Neural cell (in vitro differentiated cells): ENCODE data around the gene ABCA6. TPM values are rescaled to one million over a fixed set of nuclear protein-coding genes. Genes with fewer than 3 reads are reported as not detected.

Experiments used
- H2AFZ ChIP-seq: fragments of 200-600, 300-800 bp; sonication (generic), shearing (Covaris generic); 2 replicates; pipeline ENCODE4 v1.6.0; 2014; ENCODE audit warnings: low read depth, mild to moderate bottlenecking, antibody characterized with exemption, low read length, moderate library complexity
- H3F3A ChIP-seq: fragments of 200-600 bp; shearing (Covaris generic); 2 replicates; pipeline ENCODE4 v1.6.1; 2016; ENCODE audit warnings: mild to moderate bottlenecking, moderate library complexity, mixed read lengths, antibody characterized with exemption, low read length; ENCODE audit not compliant: insufficient read depth, poor library complexity, severe bottlenecking
- H3K27ac ChIP-seq: fragments of 200-600, 300-800 bp; sonication (generic), shearing (Covaris generic); 2 replicates; pipeline ENCODE4 v1.5.1; 2014; ENCODE audit warnings: mild to moderate bottlenecking, low read length, moderate library complexity
- H3K27me3 ChIP-seq: fragments of 300-800, 200-600 bp; sonication (generic), shearing (Covaris generic); 2 replicates; pipeline ENCODE4 v1.6.0; 2014; ENCODE audit warnings: mild to moderate bottlenecking, low read depth, low read length, moderate library complexity; ENCODE audit not compliant: insufficient read depth
- H3K36me3 ChIP-seq: fragments of 300-800, 200-600 bp; sonication (generic), shearing (Covaris generic); 2 replicates; pipeline ENCODE4 v1.5.1; 2014; ENCODE audit warnings: mild to moderate bottlenecking, antibody characterized with exemption, low read length, moderate library complexity; ENCODE audit not compliant: insufficient read depth
- H3K4me2 ChIP-seq: fragments of 300-800, 200-600 bp; sonication (generic), shearing (Covaris generic); 2 replicates; pipeline ENCODE4 v1.6.0; 2014; ENCODE audit warnings: mild to moderate bottlenecking, low read length
- H3K4me3 ChIP-seq: fragments of 300-800, 200-600 bp; sonication (generic), shearing (Covaris generic); 2 replicates; pipeline ENCODE4 v1.5.1; 2014; ENCODE audit warnings: mild to moderate bottlenecking, low read length, moderate library complexity
- H3K79me2 ChIP-seq: fragments of 200-600 bp; shearing (Covaris generic); replicated peaks from 2 replicates; pipeline ENCODE4 v1.6.0; 2014; ENCODE audit warnings: mild to moderate bottlenecking, low read length, moderate library complexity; ENCODE audit not compliant: insufficient read depth
- H3K9ac ChIP-seq: fragments of 300-800, 200-600 bp; sonication (generic), shearing (Covaris generic); 2 replicates; pipeline ENCODE4 v1.6.1; 2016; ENCODE audit warnings: mild to moderate bottlenecking, low read length, mixed read lengths
- H3K9me2 ChIP-seq: fragments of 200-600 bp; shearing (Covaris generic); 2 replicates; pipeline ENCODE4 v1.6.1; 2016; ENCODE audit warnings: mild to moderate bottlenecking, low read length, mixed read lengths; ENCODE audit not compliant: insufficient read depth
- H3K9me3 ChIP-seq: fragments of 200-600, 300-800 bp; sonication (generic), shearing (Covaris generic); 2 replicates; pipeline ENCODE4 v1.6.1; 2016; ENCODE audit warnings: mild to moderate bottlenecking, mixed run types, low read length, moderate library complexity, mixed read lengths
- H4K20me1 ChIP-seq: fragments of 200-600 bp; shearing (Covaris generic); 2 replicates; pipeline ENCODE4 v1.6.1; 2016; ENCODE audit warnings: mild to moderate bottlenecking, mixed run types; ENCODE audit not compliant: insufficient read depth
- CTCF ChIP-seq: fragments of 450-650 bp; IDR thresholded peaks from 2 replicates; pipeline ENCODE4 v1.5.1; 2014; ENCODE audit warnings: antibody characterized with exemption, mild to moderate bottlenecking, moderate library complexity; ENCODE audit not compliant: poor library complexity, severe bottlenecking
- EP300 ChIP-seq: fragments of 450-650 bp; conservative IDR thresholded peaks from 2 replicates; pipeline ENCODE4 v1.6.1; 2014; ENCODE audit warnings: antibody characterized with exemption, mild to moderate bottlenecking, moderate library complexity; ENCODE audit not compliant: poor library complexity, severe bottlenecking
- EZH2 ChIP-seq: fragments of 200-600, 300-800 bp; shearing (Covaris generic), sonication (generic); IDR thresholded peaks from 2 replicates; pipeline ENCODE4 v1.6.1; 2014; ENCODE audit warnings: antibody characterized with exemption, low read length, borderline replicate concordance, mild to moderate bottlenecking; ENCODE audit not compliant: insufficient read depth, poor library complexity, severe bottlenecking
- MXI1 ChIP-seq: fragments of 450-650 bp; conservative IDR thresholded peaks from 2 replicates; pipeline ENCODE4 v1.6.1; 2014; ENCODE audit warnings: antibody characterized with exemption, mild to moderate bottlenecking; ENCODE audit not compliant: poor library complexity, severe bottlenecking
- POLR2AphosphoS5 ChIP-seq: IDR thresholded peaks from 2 replicates; pipeline ENCODE4 v1.6.1; 2012
- RAD21 ChIP-seq: fragments of 450-650 bp; conservative IDR thresholded peaks from 2 replicates; pipeline ENCODE4 v1.6.1; 2014; ENCODE audit warnings: antibody characterized with exemption, mild to moderate bottlenecking, moderate library complexity
- REST ChIP-seq: IDR thresholded peaks from 2 replicates; pipeline ENCODE4 v1.6.1; 2012; ENCODE audit warnings: borderline replicate concordance
- SMC3 ChIP-seq: fragments of 450-650 bp; conservative IDR thresholded peaks from 2 replicates; pipeline ENCODE4 v1.6.1; 2014; ENCODE audit warnings: antibody characterized with exemption, mild to moderate bottlenecking, moderate library complexity; ENCODE audit not compliant: poor library complexity
- TAF1 ChIP-seq: IDR thresholded peaks from 2 replicates; pipeline ENCODE4 v1.6.1; 2012; ENCODE audit warnings: low read depth
- polyA plus RNA-seq: library from polyadenylated mRNA; depleted of rRNA; stranded (reverse); fragments of >200 nt; gene quantifications from 2 replicates; pipeline ENCODE4 v1.2.3, GENCODE V29; 2014

The ABCA6 gene
- polyA plus RNA-seq, 1 donor from 2014 or later: 1.6 TPM

DNA sequence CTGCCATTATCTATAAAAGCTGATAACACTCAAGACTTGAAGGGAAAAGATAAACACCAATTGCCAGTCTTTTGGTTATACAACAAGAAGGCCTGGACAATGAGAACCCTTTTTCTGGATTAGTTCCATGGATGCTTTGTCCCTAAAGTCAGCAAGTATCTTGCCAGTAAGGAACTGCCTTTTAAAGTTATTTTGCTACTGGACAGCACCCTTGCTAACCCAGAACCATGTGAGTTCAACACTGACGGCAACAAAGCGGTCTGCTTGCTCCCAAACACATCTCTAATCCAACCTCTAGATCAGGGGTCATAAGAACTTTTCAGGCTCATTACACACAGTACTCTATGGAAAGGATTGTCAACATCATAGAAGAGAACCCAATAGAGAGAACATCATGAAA is 25.3 kb upstream of the ABCA6 start:
- Histone ChIP-seq H3F3A (no peaks in the 10 kb centered on the region), H2AFZ (no peak overlapping the region), H3K9me3 (no peaks in the 10 kb centered on the region), H3K79me2 (no peaks in the 10 kb centered on the region), H3K4me2 (no peak overlapping the region), H3K27me3 (no peaks in the 10 kb centered on the region), H3K36me3 (no peaks in the 10 kb centered on the region), H3K4me3 (no peak overlapping the region), H3K9me2 (no peaks in the 10 kb centered on the region), H3K27ac (no peak overlapping the region), H4K20me1 (no peaks in the 10 kb centered on the region), H3K9ac (no peak overlapping the region)
- TF ChIP-seq EP300: no peak
- TF ChIP-seq POLR2AphosphoS5: no peak

DNA sequence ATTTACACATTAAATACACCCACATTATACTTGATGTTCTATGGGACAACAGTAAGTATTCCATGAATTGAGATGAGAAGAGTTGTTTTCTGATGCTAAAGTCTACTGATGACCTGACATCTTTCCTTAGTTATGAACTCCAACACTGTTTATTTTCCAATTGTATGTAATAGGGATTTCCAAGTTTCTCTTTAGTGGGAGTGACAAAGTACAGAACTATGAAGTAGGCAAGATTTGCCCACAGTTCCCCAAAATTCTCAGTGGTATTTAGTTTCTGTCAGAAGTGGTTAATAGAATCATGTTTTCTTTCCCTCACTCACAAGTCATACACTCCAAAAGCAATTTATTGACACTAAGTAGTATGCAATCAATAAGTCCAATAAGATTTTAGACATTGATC is 22.5 kb upstream of the ABCA6 start:
- Histone ChIP-seq H3F3A (no peaks in the 10 kb centered on the region), H3K9me2 (no peaks in the 10 kb centered on the region), H3K4me2 (no peak overlapping the region), H3K79me2 (no peaks in the 10 kb centered on the region), H3K36me3 (no peaks in the 10 kb centered on the region), H3K9ac (no peak overlapping the region), H3K27ac (no peak overlapping the region), H3K9me3 (no peaks in the 10 kb centered on the region), H2AFZ (no peak overlapping the region), H3K4me3 (no peak overlapping the region), H3K27me3 (no peaks in the 10 kb centered on the region), H4K20me1 (no peaks in the 10 kb centered on the region)
- TF ChIP-seq TAF1 (no peak), RAD21 (no peak), EZH2 (no peak), POLR2AphosphoS5 (no peak), EP300 (no peak), CTCF (no peak), SMC3 (no peak), REST (no peak)

DNA sequence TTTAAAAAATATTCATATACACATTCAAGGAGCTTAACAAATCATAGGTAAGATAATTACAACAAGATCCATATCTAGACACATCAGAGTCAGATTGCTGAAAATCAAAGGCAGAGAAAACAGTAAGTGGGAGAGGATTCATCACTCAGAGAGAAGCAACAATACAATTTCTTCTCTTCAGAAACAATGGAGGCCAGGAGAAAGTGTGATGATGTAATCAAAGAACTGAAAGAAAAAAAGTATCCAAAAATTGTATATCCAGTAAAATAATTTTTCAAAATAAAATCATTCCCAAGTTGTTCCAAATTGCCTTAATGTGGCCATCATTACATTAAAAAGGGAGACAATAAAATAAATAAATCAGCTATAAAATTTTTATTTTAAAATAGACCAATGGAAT is 17.7 kb upstream of the ABCA6 start:
- H3K4me3 ChIP-seq: no peak overlapping the region
- H3K36me3 ChIP-seq: no peaks in the 10 kb centered on the region
- no peaks in the 10 kb centered on the region for H3K27me3 ChIP-seq
- H3K4me2 ChIP-seq: no peak overlapping the region
- H2AFZ ChIP-seq: no peak overlapping the region
- H3K9me2 ChIP-seq: no peaks in the 10 kb centered on the region
- no peak overlapping the region for H3K9ac ChIP-seq
- H3K9me3 ChIP-seq: no peaks in the 10 kb centered on the region
- H3K27ac ChIP-seq: no peak overlapping the region
- TF ChIP-seq CTCF: no peak
- TF ChIP-seq TAF1: no peak
- no peak for TF ChIP-seq EZH2
- TF ChIP-seq EP300: no peak
- no peak for TF ChIP-seq SMC3
- no peak for TF ChIP-seq MXI1
- TF ChIP-seq REST: no peak
- no peaks in the 10 kb centered on the region for H3K79me2 ChIP-seq
- no peaks in the 10 kb centered on the region for H4K20me1 ChIP-seq
- no peaks in the 10 kb centered on the region for H3F3A ChIP-seq
